Measurements from ENCODE around the gene FABP7. TPM values are rescaled to one million over a fixed set of nuclear protein-coding genes. Genes with fewer than 3 reads are reported as not detected.

FABP7 gene
- polyA plus RNA-seq, 2 of the 4 experiments (the other 2 are of a cell fraction) = not detected

GRCh38 chr6:122730334-122730733 lies 49.2 kb upstream of the FABP7 start (continued):
- no peak for TF ChIP-seq PBX3 (IDR thresholded peaks at IDR 0.05)

- H3K4me1 ChIP-seq = no peaks in the 10 kb centered on the region
- H3K4me2 ChIP-seq = no peak overlapping the region
- no peaks in the 10 kb centered on the region for H3K9me3 ChIP-seq
- ChIA-PET POLR2A (no interaction called here), CTCF (interaction anchor here (0.6 to 8.5 kb wide), 20 partner anchors 9 to 1355 kb away, joined by 3 to 76 read pairs (median 4); partner anchors contain the start of gene SMPDL3A)
- FAIRE-seq = no peak
- H3K4me3 ChIP-seq = no peak overlapping the region
- TF ChIP-seq SREBF2 (IDR thresholded peaks at IDR 0.05) (no peak), GATA3 (IDR thresholded peaks at IDR 0.05; ENCODE audit: borderline replicate concordance) (no peak), MAZ (IDR thresholded peaks at IDR 0.05; ENCODE audit: borderline replicate concordance, low read depth, low read length) (no peak), RAD21 (conservative IDR thresholded peaks at IDR 0.05 in 1 of 2, IDR thresholded peaks at IDR 0.05 in 1 of 2) (peak; percentile 79 to 83), POLR2A (IDR thresholded peaks at IDR 0.05; ENCODE audit: low read length) (no peak), ELK1 (IDR thresholded peaks at IDR 0.05; ENCODE audit: low read depth, low read length) (no peak), REST (IDR thresholded peaks at IDR 0.05) (no peak), HEYL (CRISPR knock-in tag; IDR thresholded peaks at IDR 0.05) (no peak), ZSCAN20 (CRISPR knock-in tag; IDR thresholded peaks at IDR 0.05) (no peak), FOSB (CRISPR knock-in tag; IDR thresholded peaks at IDR 0.05) (no peak), CTCF (IDR thresholded peaks at IDR 0.05) (peak; percentile 82), SMC3 (IDR thresholded peaks at IDR 0.05) (peak; percentile 58), HDAC2 (IDR thresholded peaks at IDR 0.05) (no peak), USF2 (IDR thresholded peaks at IDR 0.05) (no peak), ZC3H11A (IDR thresholded peaks at IDR 0.05) (no peak), BHLHE40 (IDR thresholded peaks at IDR 0.05; ENCODE audit: low read depth, low read length) (no peak)
- peak in 1 of 2 experiments; percentile 6 for DNase-seq (ENCODE audit: low read depth in 1 of 2, low spot score in 1 of 2)
- no peak overlapping the region for H3K27ac ChIP-seq
- WGBS (ENCODE audit: missing lambda C conversion rate) = 7% methylated on average over 4 of the region's 4 CpGs
- peak in 1 of 2 experiments; percentile 55; a peak in 2 of 6 replicates for ATAC-seq
Measured at GRCh38 chr6:122730775-122731386, 48.6 kb upstream of the FABP7 start.

All from A549 (cell line).